Measurements from ENCODE around the gene SNX24. TPM values are rescaled to one million over a fixed set of nuclear protein-coding genes. Genes with fewer than 3 reads are reported as not detected.

SNX24 gene
- total RNA-seq, 1 donor from 2014 or later: 57.0 TPM

DNA sequence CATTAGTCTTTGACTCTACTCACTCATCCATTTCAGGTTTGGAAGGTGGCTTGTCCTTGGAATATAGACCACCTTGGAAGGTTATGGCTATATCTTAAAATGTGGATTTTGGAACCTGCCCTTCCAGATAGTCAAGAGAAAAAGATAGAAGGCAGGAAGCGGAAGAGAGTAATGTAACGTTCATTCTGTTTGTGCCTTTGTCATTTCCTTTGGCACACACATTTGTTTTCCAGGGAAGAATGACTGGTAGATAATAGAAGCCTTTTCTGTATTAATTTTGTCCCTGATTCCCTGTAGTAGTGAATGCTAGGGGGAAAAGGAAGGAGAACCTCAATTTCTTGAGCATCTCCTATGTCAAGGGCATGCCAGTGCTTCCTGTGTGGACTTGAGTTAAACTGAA is 136.4 kb downstream of the SNX24 start:
- Histone ChIP-seq H3K4me3 (ENCODE audit: low read depth, low read length) (no peak overlapping the region), H3K27me3 (ENCODE audit: control insufficient read depth, insufficient read depth, low read length) (no peaks in the 10 kb centered on the region), H3K36me3 (ENCODE audit: control insufficient read depth, insufficient read depth, low read length) (no peaks in the 10 kb centered on the region)
- no peak for DNase-seq (ENCODE audit: low read depth)
- TF ChIP-seq, protein P1, sequence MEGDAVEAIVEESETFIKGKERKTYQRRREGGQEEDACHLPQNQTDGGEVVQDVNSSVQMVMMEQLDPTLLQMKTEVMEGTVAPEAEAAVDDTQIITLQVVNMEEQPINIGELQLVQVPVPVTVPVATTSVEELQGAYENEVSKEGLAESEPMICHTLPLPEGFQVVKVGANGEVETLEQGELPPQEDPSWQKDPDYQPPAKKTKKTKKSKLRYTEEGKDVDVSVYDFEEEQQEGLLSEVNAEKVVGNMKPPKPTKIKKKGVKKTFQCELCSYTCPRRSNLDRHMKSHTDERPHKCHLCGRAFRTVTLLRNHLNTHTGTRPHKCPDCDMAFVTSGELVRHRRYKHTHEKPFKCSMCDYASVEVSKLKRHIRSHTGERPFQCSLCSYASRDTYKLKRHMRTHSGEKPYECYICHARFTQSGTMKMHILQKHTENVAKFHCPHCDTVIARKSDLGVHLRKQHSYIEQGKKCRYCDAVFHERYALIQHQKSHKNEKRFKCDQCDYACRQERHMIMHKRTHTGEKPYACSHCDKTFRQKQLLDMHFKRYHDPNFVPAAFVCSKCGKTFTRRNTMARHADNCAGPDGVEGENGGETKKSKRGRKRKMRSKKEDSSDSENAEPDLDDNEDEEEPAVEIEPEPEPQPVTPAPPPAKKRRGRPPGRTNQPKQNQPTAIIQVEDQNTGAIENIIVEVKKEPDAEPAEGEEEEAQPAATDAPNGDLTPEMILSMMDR (IDR thresholded peaks at IDR 0.05; ENCODE audit: insufficient read depth, low read length, poor library complexity, severe bottlenecking): no peak

DNA sequence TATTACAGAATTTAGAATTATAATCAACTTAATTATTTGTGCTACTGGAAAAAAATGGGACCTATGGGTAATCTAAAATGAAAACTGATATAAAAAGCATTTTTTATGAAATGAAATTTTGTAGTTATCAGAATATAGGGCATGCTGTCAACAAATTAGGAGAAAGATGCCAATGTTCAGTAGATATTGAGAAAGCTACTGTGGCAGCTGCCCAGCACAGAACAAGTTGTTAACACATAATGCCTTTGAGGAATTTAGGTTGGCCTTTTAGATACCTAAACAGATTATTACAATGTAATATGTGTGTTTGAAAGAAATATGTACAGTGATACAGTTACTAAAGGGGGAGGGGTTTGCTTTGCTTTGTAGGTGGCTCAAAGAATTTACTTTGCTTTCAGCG is 137.0 kb downstream of the SNX24 start:
- DNase-seq (ENCODE audit: low read depth): no peak
- TF ChIP-seq, protein P1 (IDR thresholded peaks at IDR 0.05; ENCODE audit: insufficient read depth, low read length, poor library complexity, severe bottlenecking): no peak
- H3K36me3 ChIP-seq (ENCODE audit: control insufficient read depth, insufficient read depth, low read length): no peaks in the 10 kb centered on the region

DNA sequence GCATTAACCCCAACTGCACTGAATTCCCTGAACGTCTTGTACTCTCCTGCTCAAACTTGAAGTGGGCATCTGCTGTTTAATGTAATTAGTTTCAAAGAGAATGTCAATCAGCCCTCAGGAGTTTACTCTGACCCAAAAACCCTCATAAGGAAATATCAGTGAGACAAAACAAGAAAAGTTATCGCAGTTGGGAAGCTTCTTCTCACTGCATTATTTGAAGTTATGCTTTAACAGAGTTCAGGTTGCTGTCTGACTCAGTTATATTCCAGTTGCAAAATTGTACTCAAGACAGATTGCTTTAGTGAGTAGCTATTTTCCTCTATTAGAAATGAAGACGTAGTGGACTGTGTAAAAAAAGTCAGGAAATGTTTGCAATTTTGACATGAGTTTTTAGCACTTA is 139.0 kb downstream of the SNX24 start:
- Histone ChIP-seq H3K36me3 (ENCODE audit: control insufficient read depth, insufficient read depth, low read length) (no peaks in the 10 kb centered on the region), H3K27me3 (ENCODE audit: control insufficient read depth, insufficient read depth, low read length) (no peaks in the 10 kb centered on the region), H3K4me3 (ENCODE audit: low read depth, low read length) (no peak overlapping the region)
- TF ChIP-seq, protein P1 (IDR thresholded peaks at IDR 0.05; ENCODE audit: insufficient read depth, low read length, poor library complexity, severe bottlenecking): no peak
- DNase-seq (ENCODE audit: low read depth): no peak

More for the DNA sequence above, 137.0 kb downstream of the SNX24 start:
- H3K4me3 ChIP-seq (ENCODE audit: low read depth, low read length): no peak overlapping the region
- no peaks in the 10 kb centered on the region for H3K27me3 ChIP-seq (ENCODE audit: control insufficient read depth, insufficient read depth, low read length)

DNA sequence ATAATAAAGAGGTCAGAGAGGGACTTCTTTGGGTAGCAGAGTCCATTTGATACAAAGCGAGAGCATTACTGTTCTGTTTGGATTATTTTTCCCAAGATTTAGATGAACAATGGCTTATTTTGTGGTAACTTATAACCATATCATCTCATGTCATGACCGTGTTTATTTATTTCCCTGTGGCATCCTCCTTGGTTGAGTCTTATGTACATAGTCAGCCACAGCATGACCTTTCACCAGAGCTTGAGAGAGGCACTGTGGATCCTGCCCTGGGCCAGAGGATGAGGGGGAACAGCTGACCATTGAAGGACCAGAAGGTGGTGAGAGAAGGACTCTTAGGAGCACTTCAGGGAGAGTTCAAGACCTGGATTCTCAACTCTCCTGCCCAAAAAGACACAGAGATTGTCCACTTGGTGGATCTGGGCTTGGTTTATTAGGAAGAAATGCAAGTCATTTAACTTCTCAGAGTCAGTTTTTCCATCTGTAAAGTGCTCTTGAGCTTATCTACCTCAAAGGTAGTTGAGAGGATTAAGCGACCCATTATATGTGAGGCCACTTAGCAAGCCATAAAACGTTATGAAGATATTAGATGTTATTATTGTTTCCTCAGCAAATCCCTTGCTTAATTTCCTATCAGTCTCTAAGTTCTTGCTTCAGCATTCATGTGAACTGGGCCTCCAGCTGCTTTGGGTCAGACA is 139.7 kb downstream of the SNX24 start:
- no peaks in the 10 kb centered on the region for H3K36me3 ChIP-seq (ENCODE audit: control insufficient read depth, insufficient read depth, low read length)
- no peak overlapping the region for H3K4me3 ChIP-seq (ENCODE audit: low read depth, low read length)
- no peak for DNase-seq (ENCODE audit: low read depth)
- H3K27me3 ChIP-seq (ENCODE audit: control insufficient read depth, insufficient read depth, low read length): no peaks in the 10 kb centered on the region
- TF ChIP-seq, protein P1 (IDR thresholded peaks at IDR 0.05; ENCODE audit: insufficient read depth, low read length, poor library complexity, severe bottlenecking): no peak

DNA sequence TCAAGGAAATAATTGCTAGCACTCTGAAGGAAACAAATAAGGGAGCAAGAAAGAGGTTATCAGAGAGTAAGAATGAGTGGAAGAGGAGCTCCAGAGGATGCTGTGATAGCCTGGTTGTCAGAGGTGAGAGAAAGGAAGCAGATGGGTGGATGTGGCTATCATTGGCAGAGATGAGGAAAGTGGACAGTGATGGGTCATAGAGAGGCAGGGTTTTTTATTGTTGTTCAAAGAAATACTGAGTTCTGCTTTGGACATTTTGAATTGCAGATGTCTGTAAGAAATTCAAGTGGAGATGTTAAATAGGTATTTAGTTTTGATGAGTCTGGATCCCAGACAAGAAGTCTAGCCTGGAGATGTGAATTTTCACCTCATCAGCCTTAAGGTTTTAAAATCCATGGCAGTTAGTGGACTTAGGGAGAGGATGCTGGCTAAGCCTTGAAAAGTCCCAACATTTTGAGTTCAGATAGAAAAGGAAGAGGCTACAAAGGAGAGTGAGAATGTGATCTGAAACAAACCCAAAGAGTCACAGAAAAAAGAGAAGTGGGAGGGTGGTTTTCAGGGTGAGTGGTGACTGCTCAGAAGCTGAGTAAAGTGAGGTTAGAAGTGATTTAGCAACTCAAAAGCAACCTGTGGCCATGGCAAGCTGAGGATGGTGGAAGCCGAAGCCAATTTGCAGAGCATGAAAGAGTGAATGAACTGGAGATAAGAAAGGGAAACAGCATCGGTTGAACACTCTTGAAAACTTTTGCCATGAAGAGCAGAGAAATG is 140.7 kb downstream of the SNX24 start:
- no peak for DNase-seq (ENCODE audit: low read depth)
- Histone ChIP-seq H3K36me3 (ENCODE audit: control insufficient read depth, insufficient read depth, low read length) (no peaks in the 10 kb centered on the region), H3K4me3 (ENCODE audit: low read depth, low read length) (no peak overlapping the region), H3K27me3 (ENCODE audit: control insufficient read depth, insufficient read depth, low read length) (no peaks in the 10 kb centered on the region)
- TF ChIP-seq, protein P1 (IDR thresholded peaks at IDR 0.05; ENCODE audit: insufficient read depth, low read length, poor library complexity, severe bottlenecking): no peak

Measured in kidney epithelial cell (primary cell).